GM12801 (cell line): ENCODE results near the gene SLC26A9.

Source experiments
- TF ChIP-seq, protein P1 (sequence below): IDR thresholded peaks from one replicate; pipeline ENCODE4 v1.5.1; 2011; ENCODE audit warnings: control low read depth; ENCODE audit not compliant: insufficient read length; ENCODE audit errors: extremely low read depth

The SLC26A9 gene

GRCh38 chr1:205896351-205896750 is 46.9 kb downstream of the SLC26A9 start:
- TF ChIP-seq, protein P1, sequence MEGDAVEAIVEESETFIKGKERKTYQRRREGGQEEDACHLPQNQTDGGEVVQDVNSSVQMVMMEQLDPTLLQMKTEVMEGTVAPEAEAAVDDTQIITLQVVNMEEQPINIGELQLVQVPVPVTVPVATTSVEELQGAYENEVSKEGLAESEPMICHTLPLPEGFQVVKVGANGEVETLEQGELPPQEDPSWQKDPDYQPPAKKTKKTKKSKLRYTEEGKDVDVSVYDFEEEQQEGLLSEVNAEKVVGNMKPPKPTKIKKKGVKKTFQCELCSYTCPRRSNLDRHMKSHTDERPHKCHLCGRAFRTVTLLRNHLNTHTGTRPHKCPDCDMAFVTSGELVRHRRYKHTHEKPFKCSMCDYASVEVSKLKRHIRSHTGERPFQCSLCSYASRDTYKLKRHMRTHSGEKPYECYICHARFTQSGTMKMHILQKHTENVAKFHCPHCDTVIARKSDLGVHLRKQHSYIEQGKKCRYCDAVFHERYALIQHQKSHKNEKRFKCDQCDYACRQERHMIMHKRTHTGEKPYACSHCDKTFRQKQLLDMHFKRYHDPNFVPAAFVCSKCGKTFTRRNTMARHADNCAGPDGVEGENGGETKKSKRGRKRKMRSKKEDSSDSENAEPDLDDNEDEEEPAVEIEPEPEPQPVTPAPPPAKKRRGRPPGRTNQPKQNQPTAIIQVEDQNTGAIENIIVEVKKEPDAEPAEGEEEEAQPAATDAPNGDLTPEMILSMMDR, result no peak

- TF ChIP-seq, protein P1, result no peak
Observed at GRCh38 chr1:205883792-205884191, 59.5 kb downstream of the SLC26A9 start.

DNA sequence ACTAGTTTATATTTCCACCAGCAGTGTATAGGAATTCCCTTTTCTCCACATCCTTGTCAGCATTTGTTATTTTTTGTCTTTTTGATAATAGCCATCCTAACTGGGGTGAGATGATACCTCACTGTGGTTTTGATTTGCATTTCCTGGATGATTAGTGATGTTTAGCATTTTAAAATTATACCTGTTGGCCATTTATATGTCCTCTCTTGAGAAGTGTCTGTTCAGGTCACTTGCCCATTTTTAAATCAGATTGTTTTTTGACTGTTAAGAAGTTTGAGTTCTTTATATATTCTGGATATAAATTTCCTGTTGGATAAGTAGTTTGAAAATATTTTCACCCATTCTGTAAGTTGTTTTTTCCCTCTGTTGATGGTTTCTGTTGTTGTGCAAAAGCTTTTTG is 62.3 kb downstream of the SLC26A9 start:
- TF ChIP-seq, protein P1, result no peak

- TF ChIP-seq, protein P1, result no peak
Observed at GRCh38 chr1:205879974-205880373, 63.3 kb downstream of the SLC26A9 start.

- TF ChIP-seq, protein P1, result no peak
Observed at GRCh38 chr1:205878026-205878425, 65.2 kb downstream of the SLC26A9 start.

GRCh38 chr1:205870236-205870635 is 73.0 kb downstream of the SLC26A9 start:
- TF ChIP-seq, protein P1, result no peak
